ENCODE results near the gene KCNK6.
A peak's percentile ranks its signal among the peaks of the same experiment; 100 is the strongest.
"Not testable (repeated sequence)": the region's sequence is repeated elsewhere in the genome, so short reads cannot be mapped to it uniquely, and the experiment has no call there.

Gene KCNK6

GRCh38 chr19:38359242-38360021, 39.8 kb downstream of the KCNK6 start:
- no peak overlapping the region for H3K27ac ChIP-seq
- no peak for DNase-seq (ENCODE audit: low read depth, low spot score)

GRCh38 chr19:38360351-38360750, 40.7 kb downstream of the KCNK6 start:
- H3K27ac ChIP-seq = no peak overlapping the region
- no peak for DNase-seq (ENCODE audit: low read depth, low spot score)

GRCh38 chr19:38360839-38361631, 41.4 kb downstream of the KCNK6 start:
- DNase-seq (ENCODE audit: low read depth, low spot score) = no peak
- H3K27ac ChIP-seq = no peak overlapping the region

- peak; percentile 37 for DNase-seq (ENCODE audit: low read depth, low spot score)
Observed at GRCh38 chr19:38361633-38362075, 42.0 kb downstream of the KCNK6 start.

GRCh38 chr19:38362076-38362945, 42.7 kb downstream of the KCNK6 start:
- no peak for DNase-seq (ENCODE audit: low read depth, low spot score)
- peak overlapping the region; percentile 41 for H3K27ac ChIP-seq

More at GRCh38 chr19:38361633-38362075, 42.0 kb downstream of the KCNK6 start:
- H3K27ac ChIP-seq = peak overlapping the region; percentile 41

- not testable (repeated sequence) for H3K27ac ChIP-seq; DNase-seq (ENCODE audit: low read depth, low spot score)
Observed at GRCh38 chr19:38362946-38363688, 43.5 kb downstream of the KCNK6 start.

GRCh38 chr19:38367041-38367440, 47.4 kb downstream of the KCNK6 start:
- no peak for DNase-seq (ENCODE audit: low read depth, low spot score)
- H3K27ac ChIP-seq = no peak overlapping the region

- no peak for DNase-seq (ENCODE audit: low read depth, low spot score)
- H3K27ac ChIP-seq = no peak overlapping the region
Observed at GRCh38 chr19:38369584-38369983, 49.9 kb downstream of the KCNK6 start.

- DNase-seq (ENCODE audit: low read depth, low spot score) = no peak
Observed at GRCh38 chr19:38370299-38370698, 50.7 kb downstream of the KCNK6 start.

GRCh38 chr19:38371081-38371480, 51.4 kb downstream of the KCNK6 start:
- H3K27ac ChIP-seq = no peak overlapping the region
- DNase-seq (ENCODE audit: low read depth, low spot score) = no peak

More at GRCh38 chr19:38370299-38370698, 50.7 kb downstream of the KCNK6 start:
- H3K27ac ChIP-seq = no peak overlapping the region

GRCh38 chr19:38373907-38374331, 54.3 kb downstream of the KCNK6 start:
- peak overlapping the region; percentile 77 for H3K27ac ChIP-seq
- DNase-seq (ENCODE audit: low read depth, low spot score) = no peak

GRCh38 chr19:38374332-38375097, 54.9 kb downstream of the KCNK6 start, which contains the start of gene PSMD8:
Gene PSMD8, plus strand, starts transcription at chr19:38374571. Its CDS starts 31 bp downstream, at chr19:38374602.
- peak; percentile 87 for DNase-seq (ENCODE audit: low read depth, low spot score)

GRCh38 chr19:38375098-38375493, 55.5 kb downstream of the KCNK6 start:
- no peak for DNase-seq (ENCODE audit: low read depth, low spot score)
- peak overlapping the region; percentile 77 for H3K27ac ChIP-seq

More at GRCh38 chr19:38374332-38375097, 54.9 kb downstream of the KCNK6 start, which contains the start of gene PSMD8:
- peak within 1 kb of the TSS; percentile 77 for H3K27ac ChIP-seq

GRCh38 chr19:38375748-38376147, 56.1 kb downstream of the KCNK6 start:
- H3K27ac ChIP-seq = peak overlapping the region; percentile 77
- no peak for DNase-seq (ENCODE audit: low read depth, low spot score)

- H3K27ac ChIP-seq = no peak overlapping the region
- no peak for DNase-seq (ENCODE audit: low read depth, low spot score)
Observed at GRCh38 chr19:38376576-38376975, 56.9 kb downstream of the KCNK6 start.

GRCh38 chr19:38377052-38377451, 57.4 kb downstream of the KCNK6 start:
- no peak overlapping the region for H3K27ac ChIP-seq
- DNase-seq (ENCODE audit: low read depth, low spot score) = no peak

- DNase-seq (ENCODE audit: low read depth, low spot score) = no peak
- H3K27ac ChIP-seq = no peak overlapping the region
Observed at GRCh38 chr19:38378866-38379265, 59.2 kb downstream of the KCNK6 start.

- no peak overlapping the region for H3K27ac ChIP-seq
- no peak for DNase-seq (ENCODE audit: low read depth, low spot score)
Observed at GRCh38 chr19:38381138-38381537, 61.5 kb downstream of the KCNK6 start.
